IMR-90 (cell line): ENCODE results near the gene TMEM52B. TPM values are rescaled to one million over a fixed set of nuclear protein-coding genes. Genes with fewer than 3 reads are reported as not detected.

Experiments used
- ATAC-seq: fragments of 200-7000 bp; cut with Tn5 transposase; 2 replicates; pipeline ENCODE4 v1.9.1; 2020; ENCODE audit warnings: low read depth, mild to moderate bottlenecking, moderate library complexity
- BruUV-seq: library from RNA; stranded (reverse); fragments of 400-500 nt; replicated peaks from 2 replicates; lab custom pipeline; 2021; lab: Mats Ljungman, UMichigan
- CTCF ChIA-PET: fragments of 300-600 bp; formaldehyde crosslinking; extraction: SDS; loops from one replicate; lab custom pipeline; 2021; ENCODE audit warnings: antibody characterized with exemption; lab: Yijun Ruan, JAX
- POLR2A ChIA-PET: fragments of 300-600 bp; sonication (Branson Sonifier 250); formaldehyde crosslinking; loops from one replicate; lab custom pipeline; 2022; ENCODE audit warnings: antibody characterized with exemption; ENCODE audit not compliant: unreplicated experiment; lab: Charles Lee
- DNase-seq: peaks from one replicate; pipeline ENCODE4 v3.0.0; 2013
- H2AFZ ChIP-seq: replicated peaks from 2 replicates; pipeline ENCODE3; 2013; ENCODE audit warnings: low read length, mild to moderate bottlenecking; ENCODE audit not compliant: poor library complexity
- H2AK5ac ChIP-seq: 2 replicates; pipeline ENCODE4 v1.6.1; 2013; ENCODE audit warnings: low read depth, low read length, inconsistent platforms
- H2AK9ac ChIP-seq: replicated peaks from 2 replicates; pipeline ENCODE3; 2013; ENCODE audit warnings: mild to moderate bottlenecking, low read depth, low read length, moderate library complexity; ENCODE audit not compliant: poor library complexity
- H2BK120ac ChIP-seq: 2 replicates; pipeline ENCODE4 v1.6.1; 2013; ENCODE audit warnings: low read depth, low read length, inconsistent platforms
- H2BK15ac ChIP-seq: 3 replicates; pipeline ENCODE4 v1.6.1; 2013; ENCODE audit warnings: low read depth, low read length, inconsistent platforms
- H2BK20ac ChIP-seq: 2 replicates; pipeline ENCODE4 v1.6.1; 2013; ENCODE audit warnings: low read depth, mild to moderate bottlenecking, inconsistent platforms, low read length, moderate library complexity
- H2BK5ac ChIP-seq: 2 replicates; pipeline ENCODE4 v1.6.1; 2013; ENCODE audit warnings: mild to moderate bottlenecking, low read depth, low read length, inconsistent platforms; ENCODE audit not compliant: poor library complexity, severe bottlenecking
- H3K14ac ChIP-seq: replicated peaks from 2 replicates; pipeline ENCODE4 v1.6.1; 2013; ENCODE audit warnings: low read depth, low read length, inconsistent platforms
- H3K18ac ChIP-seq: 2 replicates; pipeline ENCODE4 v1.6.1; 2013; ENCODE audit warnings: low read depth, low read length, control low read depth
- H3K23ac ChIP-seq: 2 replicates; pipeline ENCODE4 v1.6.1; 2013; ENCODE audit warnings: low read depth, low read length, inconsistent platforms
- H3K27ac ChIP-seq: 2 replicates; pipeline ENCODE4 v1.5.1; 2013; ENCODE audit warnings: mild to moderate bottlenecking, control low read depth, low read length; ENCODE audit not compliant: insufficient read depth
- H3K27me3 ChIP-seq: 2 replicates; pipeline ENCODE4 v1.6.1; 2013; ENCODE audit warnings: low read length; ENCODE audit not compliant: control insufficient read depth, insufficient read depth
- H3K36me3 ChIP-seq: 2 replicates; pipeline ENCODE4 v1.6.1; 2013; ENCODE audit warnings: low read length, mixed read lengths; ENCODE audit not compliant: control insufficient read depth, insufficient read depth
- H3K4ac ChIP-seq: 2 replicates; pipeline ENCODE4 v1.6.1; 2013; ENCODE audit warnings: low read depth, low read length, inconsistent platforms
- H3K4me1 ChIP-seq: 2 replicates; pipeline ENCODE4 v1.6.1; 2013; ENCODE audit warnings: low read length, mixed read lengths; ENCODE audit not compliant: control insufficient read depth, insufficient read depth
- H3K4me2 ChIP-seq: 2 replicates; pipeline ENCODE4 v1.6.1; 2013; ENCODE audit warnings: low read depth, mild to moderate bottlenecking, control low read depth, low read length, moderate library complexity
- H3K4me3 ChIP-seq: 2 replicates; pipeline ENCODE4 v1.5.1; 2013; ENCODE audit warnings: low read depth, mild to moderate bottlenecking, control low read depth, low read length, moderate library complexity; ENCODE audit not compliant: insufficient read depth
- H3K56ac ChIP-seq: 2 replicates; pipeline ENCODE4 v1.6.1; 2013; ENCODE audit warnings: low read length, inconsistent platforms; ENCODE audit not compliant: insufficient read depth; ENCODE audit errors: extremely low read depth
- H3K79me1 ChIP-seq, 2 experiments: 2 replicates each; pipeline ENCODE4 v1.6.1; 2013; ENCODE audit warnings: low read length in 2 of 2, inconsistent platforms in 1 of 2, low read depth in 1 of 2
- H3K9ac ChIP-seq: 2 replicates; pipeline ENCODE4 v1.6.1; 2013; ENCODE audit warnings: low read depth, low read length, control low read depth
- H3K9me1 ChIP-seq: 2 replicates; pipeline ENCODE4 v1.6.1; 2013; ENCODE audit warnings: low read length, inconsistent platforms; ENCODE audit not compliant: insufficient read depth
- H3K9me3 ChIP-seq: 2 replicates; pipeline ENCODE4 v1.6.1; 2013; ENCODE audit warnings: low read length; ENCODE audit not compliant: control insufficient read depth, insufficient read depth
- H4K20me1 ChIP-seq: 2 replicates; pipeline ENCODE4 v1.6.1; 2013; ENCODE audit warnings: low read length, inconsistent platforms; ENCODE audit not compliant: insufficient read depth
- H4K5ac ChIP-seq: 2 replicates; pipeline ENCODE4 v1.6.1; 2013; ENCODE audit warnings: mild to moderate bottlenecking, low read depth, low read length, control low read depth
- H4K8ac ChIP-seq, 2 experiments: 2 replicates each; pipeline ENCODE4 v1.6.1; 2013; ENCODE audit warnings: low read depth in 2 of 2, low read length in 2 of 2, control low read depth in 1 of 2, inconsistent platforms in 1 of 2
- H4K91ac ChIP-seq: 2 replicates; pipeline ENCODE4 v1.6.1; 2013; ENCODE audit warnings: low read depth, low read length, inconsistent platforms; ENCODE audit not compliant: insufficient read depth
- BHLHE40 ChIP-seq: fragments of 150-350 bp; IDR thresholded peaks from 2 replicates; pipeline ENCODE4 v1.6.1; 2016; ENCODE audit warnings: mild to moderate bottlenecking, low read depth, low read length
- CEBPB ChIP-seq: IDR thresholded peaks from 2 replicates; pipeline ENCODE4 v1.6.1; 2012; ENCODE audit warnings: low read depth, low read length, improper control_type of control experiment
- CHD1 ChIP-seq: IDR thresholded peaks from 2 replicates; pipeline ENCODE4 v1.6.1; 2012; ENCODE audit warnings: low read depth, low read length, improper control_type of control experiment
- CTCF ChIP-seq: conservative IDR thresholded peaks from 2 replicates; pipeline ENCODE4 v1.5.1; 2012; ENCODE audit warnings: mild to moderate bottlenecking, low read depth, low read length, improper control_type of control experiment
- ELK1 ChIP-seq: fragments of 150-350 bp; IDR thresholded peaks from 2 replicates; pipeline ENCODE4 v1.6.1; 2016; ENCODE audit warnings: low read depth, mild to moderate bottlenecking, low read length, moderate library complexity, borderline replicate concordance
- FOS ChIP-seq: fragments of 150-350 bp; IDR thresholded peaks from 2 replicates; pipeline ENCODE4 v1.6.1; 2016; ENCODE audit warnings: low read depth, low read length
- MAFK ChIP-seq: IDR thresholded peaks from 2 replicates; pipeline ENCODE4 v1.6.1; 2012; ENCODE audit warnings: low read depth, low read length, improper control_type of control experiment
- MAZ ChIP-seq: IDR thresholded peaks from 2 replicates; pipeline ENCODE4 v1.6.1; 2012; ENCODE audit warnings: low read depth, mild to moderate bottlenecking, low read length, improper control_type of control experiment, moderate library complexity, borderline replicate concordance
- MXI1 ChIP-seq: IDR thresholded peaks from 2 replicates; pipeline ENCODE4 v1.6.1; 2012; ENCODE audit warnings: low read depth, mild to moderate bottlenecking, low read length, moderate library complexity, borderline replicate concordance
- NFE2L2 ChIP-seq: fragments of 150-350 bp; IDR thresholded peaks from 2 replicates; pipeline ENCODE4 v1.6.1; 2016; ENCODE audit warnings: low read depth, mild to moderate bottlenecking, low read length
- POLR2A ChIP-seq: IDR thresholded peaks from 2 replicates; pipeline ENCODE4 v1.6.1; 2012; ENCODE audit warnings: mild to moderate bottlenecking, low read depth, low read length
- RAD21 ChIP-seq: IDR thresholded peaks from 2 replicates; pipeline ENCODE4 v1.6.1; 2012; ENCODE audit warnings: low read length, improper control_type of control experiment
- RCOR1 ChIP-seq: IDR thresholded peaks from 2 replicates; pipeline ENCODE4 v1.6.1; 2012; ENCODE audit warnings: mild to moderate bottlenecking, low read length, improper control_type of control experiment; ENCODE audit not compliant: insufficient replicate concordance
- RFX5 ChIP-seq: IDR thresholded peaks from 2 replicates; pipeline ENCODE4 v1.8.0; 2012; ENCODE audit warnings: low read depth, mild to moderate bottlenecking, low read length, moderate library complexity
- SMC3 ChIP-seq: fragments of 150-350 bp; IDR thresholded peaks from 2 replicates; pipeline ENCODE4 v1.6.1; 2016; ENCODE audit warnings: low read depth, mild to moderate bottlenecking, antibody characterized with exemption, low read length, moderate library complexity
- USF2 ChIP-seq: fragments of 150-350 bp; IDR thresholded peaks from 2 replicates; pipeline ENCODE4 v1.6.1; 2017; ENCODE audit warnings: mild to moderate bottlenecking, antibody characterized with exemption, low read length, low read depth
- WGBS, 2 experiments: methylation state at CpG; one replicate each; pipeline versions ENCODE4 v1.1.5 to v1.1.7; 2013; ENCODE audit warnings: missing lambda C conversion rate in 2 of 2; ENCODE audit not compliant: insufficient read length in 1 of 2; ENCODE audit errors: extremely low coverage in 2 of 2; 5-methylcytosine and 5-hydroxymethylcytosine counted together
- dilution Hi-C: fragments of 300-500 bp; cut with HindIII; formaldehyde crosslinking; loops from one replicate; pipeline ENCODE4 v1.14.3; 2018; ENCODE audit warnings: low sequenced_read_pairs; ENCODE audit not compliant: unreplicated experiment
- in situ Hi-C: fragments of 300-500 bp; cut with MboI; formaldehyde crosslinking; loops from 3 replicates; pipeline ENCODE4 v1.14.3; 2019; ENCODE audit warnings: low sequenced_read_pairs, inconsistent platforms, mixed read lengths
- intact Hi-C: fragments of 100-400 bp; cut with micrococcal nuclease; formaldehyde crosslinking; loops from 2 replicates; pipeline ENCODE4 v1.10.0; 2022
- polyA plus RNA-seq, 3 experiments: library from polyadenylated mRNA; depleted of rRNA; stranded (reverse); fragments of >200 nt; gene quantifications; 2 replicates each; pipeline ENCODE4 v1.2.3, GENCODE V29; 2012; ENCODE audit warnings: low replicate concordance in 1 of 3
- total RNA-seq: library from RNA; depleted of rRNA; stranded (reverse); fragments of >200 nt; gene quantifications from 2 replicates; pipeline ENCODE4 v1.2.3, GENCODE V29; 2012

The TMEM52B gene
- total and polyA plus RNA-seq, 2 of the 4 experiments (the other 2 are of a cell fraction): 2.0 to 3.6 TPM

- H2AK9ac ChIP-seq: no peak overlapping the region
- no peaks in the 10 kb centered on the region for H3K27me3 ChIP-seq
- no peak overlapping the region for H3K27ac ChIP-seq
- no peak overlapping the region for H3K4ac ChIP-seq
- H4K20me1 ChIP-seq: no peaks in the 10 kb centered on the region
- peaks cover 2% of the 10 kb centered on the region; the same call in 1 of the 2 replicates for H3K4me1 ChIP-seq
- CTCF ChIA-PET: interaction anchor here (0.7 to 3.1 kb wide), 13 partner anchors 88 to 391 kb away, joined by 3 to 16 read pairs (median 4); partner anchors contain the start of gene CLEC12B
- no peaks in the 10 kb centered on the region for H3K79me1 ChIP-seq
- no peak overlapping the region for H3K14ac ChIP-seq
- TF ChIP-seq NFE2L2 (peak; percentile 44; the same call in 1 of the 2 replicates), CTCF (peak; percentile 82), USF2 (no peak), RAD21 (peak; percentile 86), MAZ (no peak), RFX5 (no peak), FOS (no peak), CEBPB (no peak), POLR2A (no peak), MAFK (no peak), BHLHE40 (no peak), ELK1 (no peak), CHD1 (no peak), RCOR1 (no peak), MXI1 (no peak), SMC3 (peak; percentile 87)
- H2AK5ac ChIP-seq: no peak overlapping the region
- in situ Hi-C loops: no loop called here
- H2BK20ac ChIP-seq: no peak overlapping the region
- no peak overlapping the region for H3K4me3 ChIP-seq
- no peak overlapping the region for H3K4me2 ChIP-seq
- no peak overlapping the region for H2BK15ac ChIP-seq
- no peak overlapping the region for H3K9ac ChIP-seq
- DNase-seq (peak; percentile 70), ATAC-seq (peak; percentile 67)
- no peak overlapping the region for H4K8ac ChIP-seq
- H3K36me3 ChIP-seq: no peaks in the 10 kb centered on the region
- BruUV-seq: no TSS peak
- POLR2A ChIA-PET: interaction anchor here (0.5 kb wide), 1 partner anchor 307 kb away, joined by 17 read pairs; no protein-coding TSS in a partner anchor
- no peaks in the 10 kb centered on the region for H3K9me3 ChIP-seq
- H4K91ac ChIP-seq: no peak overlapping the region
- no CpG with 5 or more reads among the region's 2 CpGs for whole genome bisulfite sequencing, 2 experiments
- intact Hi-C loops: loop anchor here (1.0 to 5.0 kb wide), 6 partner anchors 107 to 392 kb away; partner anchors contain the start of gene CLEC12B
- H3K56ac ChIP-seq: no peak overlapping the region
- dilution Hi-C loops: no loop called here
- no peak overlapping the region for H3K18ac ChIP-seq
- H3K23ac ChIP-seq: no peak overlapping the region
- no peak overlapping the region for H4K5ac ChIP-seq
- H2BK120ac ChIP-seq: no peak overlapping the region
- 0 out of 2 replicates have a peak, but pooled peaks cover 2% of the 10 kb centered on the region for H3K9me1 ChIP-seq
- H2BK5ac ChIP-seq: no peak overlapping the region
- H2AFZ ChIP-seq: no peak overlapping the region
Observed at GRCh38 chr12:10140001-10140400, 38.8 kb upstream of the TMEM52B start.
